WTC11 (cell line): ENCODE data around the gene SNRNP200.

ENCODE experiments used
- CTCF ChIP-seq: fragments of 200-600 bp; IDR thresholded peaks from 2 replicates; pipeline ENCODE4 v1.8.0; 2022; ENCODE audit warnings: antibody characterized with exemption
- E2F4 ChIP-seq: sonication (generic); formaldehyde crosslinking; IDR thresholded peaks from 2 replicates; pipeline ENCODE4 v1.8.1; 2022; ENCODE audit warnings: low read depth, mild to moderate bottlenecking, moderate library complexity, missing genetic modification reagents, borderline replicate concordance
- NR2C2 ChIP-seq: sonication (generic); formaldehyde crosslinking; IDR thresholded peaks from 2 replicates; pipeline ENCODE4 v1.8.0; 2022; ENCODE audit warnings: mild to moderate bottlenecking, missing genetic modification reagents
- ZNF121 ChIP-seq: sonication (generic); formaldehyde crosslinking; IDR thresholded peaks from 2 replicates; pipeline ENCODE4 v1.8.0; 2023; ENCODE audit warnings: missing genetic modification reagents
- ZNF512 ChIP-seq: sonication (generic); formaldehyde crosslinking; IDR thresholded peaks from 2 replicates; pipeline ENCODE4 v1.8.1; 2022; ENCODE audit warnings: missing genetic modification reagents, borderline replicate concordance

GRCh38 chr2:96325041-96325883 lies 19.9 kb upstream of the SNRNP200 start, which contains the start of gene ITPRIPL1:
- TF ChIP-seq NR2C2 (CRISPR knock-in tag) (no peak), E2F4 (CRISPR knock-in tag) (no peak), CTCF (no peak), ZNF512 (CRISPR knock-in tag) (no peak), ZNF121 (CRISPR knock-in tag) (no peak)
